IPS-18a (cell line): ENCODE data around the gene NBL1.

Source experiments
- H3K27ac ChIP-seq: one replicate; pipeline ENCODE4 v1.5.1; 2013; ENCODE audit warnings: low read length
- H3K27me3 ChIP-seq: one replicate; pipeline ENCODE4 v1.6.1; 2013; ENCODE audit warnings: mild to moderate bottlenecking, low read length; ENCODE audit not compliant: control insufficient read depth, insufficient read depth
- H3K36me3 ChIP-seq: one replicate; pipeline ENCODE4 v1.6.1; 2013; ENCODE audit warnings: low read depth, low read length; ENCODE audit not compliant: control insufficient read depth
- H3K4me1 ChIP-seq: one replicate; pipeline ENCODE4 v1.6.1; 2013; ENCODE audit warnings: low read depth, low read length; ENCODE audit not compliant: control insufficient read depth
- H3K4me3 ChIP-seq: one replicate; pipeline ENCODE4 v1.5.1; 2013; ENCODE audit warnings: low read length
- H3K9ac ChIP-seq: one replicate; pipeline ENCODE4 v1.6.1; 2013; ENCODE audit warnings: mild to moderate bottlenecking, low read length, moderate library complexity
- H3K9me3 ChIP-seq: one replicate; pipeline ENCODE4 v1.6.1; 2013; ENCODE audit warnings: low read depth, low read length; ENCODE audit not compliant: control insufficient read depth

The NBL1 gene

GRCh38 chr1:19694298-19694697, 50.2 kb downstream of the NBL1 start:
- no peaks in the 10 kb centered on the region for H3K9me3 ChIP-seq
- H3K27me3 ChIP-seq = no peaks in the 10 kb centered on the region
- H3K9ac ChIP-seq = no peak overlapping the region
- H3K36me3 ChIP-seq = no peaks in the 10 kb centered on the region
- H3K27ac ChIP-seq = no peak overlapping the region
- H3K4me3 ChIP-seq = no peak overlapping the region
- no peaks in the 10 kb centered on the region for H3K4me1 ChIP-seq

- Histone ChIP-seq H3K36me3 (no peaks in the 10 kb centered on the region), H3K9ac (no peak overlapping the region), H3K4me1 (no peaks in the 10 kb centered on the region), H3K27ac (no peak overlapping the region), H3K4me3 (no peak overlapping the region), H3K9me3 (no peaks in the 10 kb centered on the region), H3K27me3 (no peaks in the 10 kb centered on the region)
Measured at GRCh38 chr1:19695772-19696171, 51.7 kb downstream of the NBL1 start.

- no peaks in the 10 kb centered on the region for H3K9me3 ChIP-seq
- no peaks in the 10 kb centered on the region for H3K36me3 ChIP-seq
- no peak overlapping the region for H3K4me3 ChIP-seq
- no peak overlapping the region for H3K27ac ChIP-seq
- H3K4me1 ChIP-seq = no peaks in the 10 kb centered on the region
- H3K9ac ChIP-seq = no peak overlapping the region
- H3K27me3 ChIP-seq = no peaks in the 10 kb centered on the region
Measured at GRCh38 chr1:19696820-19697219, 52.7 kb downstream of the NBL1 start.

GRCh38 chr1:19698181-19698580, 54.1 kb downstream of the NBL1 start:
- Histone ChIP-seq H3K4me3 (no peak overlapping the region), H3K4me1 (no peaks in the 10 kb centered on the region), H3K27ac (no peak overlapping the region), H3K36me3 (no peaks in the 10 kb centered on the region), H3K27me3 (no peaks in the 10 kb centered on the region), H3K9me3 (no peaks in the 10 kb centered on the region), H3K9ac (no peak overlapping the region)

GRCh38 chr1:19700079-19700777, 56.1 kb downstream of the NBL1 start:
- Histone ChIP-seq H3K27ac (no peak overlapping the region), H3K27me3 (no peaks in the 10 kb centered on the region), H3K36me3 (no peaks in the 10 kb centered on the region), H3K4me1 (peaks cover 7% of the 10 kb centered on the region), H3K9me3 (no peaks in the 10 kb centered on the region), H3K9ac (no peak overlapping the region), H3K4me3 (no peak overlapping the region)

GRCh38 chr1:19703280-19703679, 59.2 kb downstream of the NBL1 start:
- Histone ChIP-seq H3K9ac (no peak overlapping the region), H3K4me3 (no peak overlapping the region), H3K36me3 (no peaks in the 10 kb centered on the region), H3K9me3 (no peaks in the 10 kb centered on the region), H3K27me3 (no peaks in the 10 kb centered on the region), H3K27ac (no peak overlapping the region), H3K4me1 (peaks cover 7% of the 10 kb centered on the region)

GRCh38 chr1:19704247-19705113, 60.4 kb downstream of the NBL1 start:
- Histone ChIP-seq H3K4me3 (peak overlapping the region; percentile 1), H3K9ac (no peak overlapping the region), H3K4me1 (peaks cover 7% of the 10 kb centered on the region), H3K9me3 (no peaks in the 10 kb centered on the region), H3K36me3 (no peaks in the 10 kb centered on the region), H3K27ac (no peak overlapping the region), H3K27me3 (no peaks in the 10 kb centered on the region)

GRCh38 chr1:19705464-19705863, 61.4 kb downstream of the NBL1 start:
- H3K36me3 ChIP-seq = no peaks in the 10 kb centered on the region
- no peaks in the 10 kb centered on the region for H3K27me3 ChIP-seq
- H3K9ac ChIP-seq = no peak overlapping the region
- peaks cover 7% of the 10 kb centered on the region for H3K4me1 ChIP-seq
- no peak overlapping the region for H3K27ac ChIP-seq
- no peaks in the 10 kb centered on the region for H3K9me3 ChIP-seq
- H3K4me3 ChIP-seq = no peak overlapping the region

GRCh38 chr1:19706136-19706535, 62.0 kb downstream of the NBL1 start:
- Histone ChIP-seq H3K36me3 (no peaks in the 10 kb centered on the region), H3K4me3 (no peak overlapping the region), H3K9ac (no peak overlapping the region), H3K27ac (no peak overlapping the region), H3K4me1 (peaks cover 7% of the 10 kb centered on the region), H3K9me3 (no peaks in the 10 kb centered on the region), H3K27me3 (no peaks in the 10 kb centered on the region)
